NCI-H2029 treated with DMSO at 0.1 percent for 48 hours (cell line): ENCODE data around the gene MTERF4.

ENCODE experiments used
- DNase-seq: peaks from one replicate; lab custom pipeline; 2025; lab: John Stamatoyannopoulos, UW

MTERF4 gene

GRCh38 chr2:241133436-241133820 is 31.3 kb upstream of the MTERF4 start:
- no peak for DNase-seq

DNA sequence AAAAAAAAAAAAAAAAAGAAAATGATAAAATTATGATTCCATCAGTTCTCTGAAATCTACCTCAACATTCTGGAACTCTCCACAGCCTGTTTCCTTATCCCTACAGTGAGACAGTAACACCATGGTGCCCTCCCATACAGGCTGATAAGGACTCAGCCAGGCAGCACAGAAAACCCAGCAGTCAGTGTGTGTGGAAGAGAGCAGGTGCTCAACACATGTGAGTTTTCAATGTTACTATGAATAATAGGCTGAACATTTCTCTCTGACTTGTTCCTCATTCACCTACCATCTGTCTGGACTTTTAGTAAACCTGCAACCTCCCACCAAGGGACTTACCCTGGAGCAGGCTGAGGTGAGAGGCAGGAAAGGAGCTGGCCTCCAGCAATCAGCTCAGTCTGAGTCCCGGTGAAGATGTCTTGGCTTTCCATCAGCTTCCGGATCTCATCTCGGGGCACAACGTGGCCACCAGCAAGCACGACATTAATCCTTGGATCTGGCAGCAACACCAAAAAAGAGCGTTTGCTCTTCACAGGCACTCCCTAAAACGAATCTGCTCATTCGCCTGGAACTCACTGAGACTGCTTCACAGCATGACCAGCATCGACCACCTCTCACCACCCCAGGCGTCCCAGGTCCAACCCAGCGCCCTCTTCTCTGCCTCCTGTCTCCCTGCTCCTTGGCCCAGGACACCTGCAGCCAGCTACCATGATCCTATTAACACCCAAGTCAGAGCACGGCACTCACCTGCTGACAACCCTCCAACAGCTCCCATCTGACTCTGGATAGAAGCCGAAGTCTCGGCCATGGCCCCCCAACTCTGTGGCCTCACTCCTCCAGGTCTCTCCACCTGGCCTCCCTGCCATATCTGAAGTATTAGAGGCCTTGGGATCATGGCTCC is 30.7 kb upstream of the MTERF4 start:
- DNase-seq: no peak

- no peak for DNase-seq
Measured at GRCh38 chr2:241131531-241131930, 29.4 kb upstream of the MTERF4 start.

- DNase-seq: no peak
Measured at GRCh38 chr2:241130316-241130715, 28.2 kb upstream of the MTERF4 start.

GRCh38 chr2:241129086-241129871 is 27.2 kb upstream of the MTERF4 start:
- DNase-seq: no peak

DNA sequence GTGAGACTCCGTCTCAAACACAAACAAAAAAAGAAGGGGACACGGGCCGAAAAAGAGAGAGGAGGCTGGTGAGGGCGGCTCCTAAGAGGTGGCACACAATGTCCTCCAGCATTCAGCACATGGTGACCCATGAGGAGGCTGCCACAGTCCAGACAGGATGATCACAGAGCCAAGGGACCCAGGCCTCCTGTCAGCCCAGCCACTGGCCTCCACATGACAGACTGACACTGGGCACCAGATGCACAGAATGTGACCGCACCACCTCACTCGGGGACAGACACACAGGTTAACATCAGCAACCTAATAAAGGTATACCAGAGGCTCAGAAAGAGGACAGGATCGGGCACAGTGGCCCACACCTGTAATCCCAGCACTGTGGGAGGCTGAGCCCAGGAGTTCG is 26.2 kb upstream of the MTERF4 start:
- DNase-seq: no peak

GRCh38 chr2:241126771-241127202 is 24.7 kb upstream of the MTERF4 start:
- DNase-seq: no peak

DNA sequence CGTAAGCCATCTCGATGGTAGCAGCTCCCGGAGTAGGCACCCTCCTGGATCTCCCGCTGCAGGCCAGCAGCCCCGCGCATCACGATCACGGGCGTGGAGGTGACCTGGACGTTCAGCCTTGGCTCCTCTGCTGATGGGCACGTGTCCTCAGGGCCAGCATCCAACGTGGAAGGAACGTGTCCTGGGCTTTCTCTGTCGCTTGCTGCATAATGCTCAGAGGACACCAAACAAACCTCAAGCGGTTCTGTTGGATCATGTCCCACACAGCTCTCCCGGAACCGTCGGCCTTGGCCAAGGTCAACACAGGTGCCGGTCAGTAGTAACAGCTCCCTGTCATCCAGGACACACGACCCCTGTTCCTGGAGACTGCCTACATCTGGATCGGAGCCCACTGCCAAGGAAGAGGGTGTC is 24.1 kb upstream of the MTERF4 start:
- no peak for DNase-seq

- no peak for DNase-seq
Measured at GRCh38 chr2:241125626-241126025, 23.5 kb upstream of the MTERF4 start.

GRCh38 chr2:241123816-241124536 is 21.9 kb upstream of the MTERF4 start:
- DNase-seq: no peak

- DNase-seq: no peak
Measured at GRCh38 chr2:241122376-241123002, 20.4 kb upstream of the MTERF4 start.

DNA sequence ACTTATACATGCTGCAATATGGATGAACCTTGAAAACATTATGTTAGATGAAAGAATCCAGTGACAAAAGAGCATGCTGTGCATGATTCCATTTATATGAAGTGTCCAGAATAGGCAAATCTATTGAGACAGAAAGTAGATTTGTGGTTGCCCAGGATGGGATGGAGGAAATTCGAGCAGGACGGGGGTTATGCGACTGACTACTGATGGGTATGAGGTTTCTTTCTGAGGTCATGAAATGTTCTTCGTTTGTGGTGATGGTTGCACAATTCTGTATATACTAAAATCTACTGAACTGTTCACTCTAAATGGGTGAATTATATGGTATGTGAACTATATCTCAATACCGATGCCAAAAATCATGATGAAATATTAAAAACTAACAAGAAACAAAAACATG is 18.9 kb upstream of the MTERF4 start:
- DNase-seq: no peak

- no peak for DNase-seq
Measured at GRCh38 chr2:241120440-241120839, 18.4 kb upstream of the MTERF4 start.

DNA sequence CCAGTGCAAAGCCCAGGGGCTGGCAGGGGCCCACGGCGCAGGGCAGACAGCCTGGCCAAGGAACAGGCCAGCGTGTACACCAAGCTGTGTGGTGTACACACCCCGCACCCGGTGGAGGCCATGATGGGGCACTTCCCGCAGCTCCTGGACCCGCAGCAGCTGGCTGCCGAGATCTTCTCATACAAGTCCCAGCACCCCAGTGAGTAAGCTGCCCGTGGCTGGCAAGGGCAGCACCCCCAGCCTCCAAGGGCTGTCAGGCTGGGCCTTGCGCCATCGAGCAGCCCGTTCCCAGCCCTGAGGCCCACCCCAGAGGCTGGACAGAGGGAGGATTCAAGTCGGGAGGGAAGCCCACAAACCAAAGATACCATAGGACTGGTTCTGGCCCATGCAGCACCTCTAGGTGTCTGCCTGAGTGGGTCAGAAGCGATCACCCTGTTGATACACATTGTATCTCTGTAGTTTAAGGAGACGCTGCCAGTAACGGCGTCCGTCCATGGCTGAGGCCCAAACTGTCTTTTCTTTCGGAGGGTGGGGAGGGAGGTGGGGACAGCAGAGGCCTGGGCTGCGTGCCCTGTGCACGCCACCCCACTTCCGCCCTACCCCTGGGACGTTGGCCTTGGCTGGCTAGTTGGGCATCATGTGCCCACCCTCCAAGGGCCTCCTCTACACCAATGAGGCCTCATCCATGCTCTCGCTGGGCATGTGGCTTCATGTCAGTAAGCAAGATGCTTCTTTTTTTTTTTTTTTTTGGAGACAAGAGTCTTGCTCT is 16.8 kb upstream of the MTERF4 start:
- DNase-seq: no peak

GRCh38 chr2:241116606-241117560 is 14.8 kb upstream of the MTERF4 start:
- DNase-seq: no peak

- DNase-seq: no peak
Measured at GRCh38 chr2:241115361-241115760, 13.3 kb upstream of the MTERF4 start.

- no peak for DNase-seq
Measured at GRCh38 chr2:241114836-241115235, 12.7 kb upstream of the MTERF4 start.

GRCh38 chr2:241112592-241112991 is 10.5 kb upstream of the MTERF4 start:
- DNase-seq: no peak

- no peak for DNase-seq
Measured at GRCh38 chr2:241112046-241112445, 10.0 kb upstream of the MTERF4 start.

DNA sequence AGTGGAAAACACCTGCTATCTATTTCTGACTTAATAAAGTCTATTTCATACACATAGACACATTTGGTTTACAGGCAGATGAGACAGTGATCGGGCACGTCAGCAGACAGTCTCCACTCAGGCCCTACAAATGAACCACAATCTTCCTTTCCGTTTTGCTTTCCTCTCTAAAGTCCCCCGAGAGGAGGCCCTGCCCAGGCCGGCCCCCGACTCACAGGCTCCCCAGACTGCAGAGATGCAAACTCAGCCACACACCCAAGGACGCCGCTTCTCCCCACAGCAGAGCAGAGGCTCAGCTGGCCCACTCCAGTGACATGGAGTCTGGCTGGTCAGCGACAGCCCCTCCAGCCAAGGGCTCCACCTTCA is 9.3 kb upstream of the MTERF4 start:
- DNase-seq: no peak
